A375 (cell line): ENCODE measurements around the gene ASIC5. TPM values are rescaled to one million over a fixed set of nuclear protein-coding genes. Genes with fewer than 3 reads are reported as not detected.

Source experiments
- total RNA-seq: library from RNA; depleted of rRNA; stranded (reverse); fragments of >200 nt; shearing (Covaris generic); gene quantifications from 2 replicates; pipeline ENCODE4 v1.2.3, GENCODE V29; 2014; rRNA removed

Gene ASIC5, protein sequence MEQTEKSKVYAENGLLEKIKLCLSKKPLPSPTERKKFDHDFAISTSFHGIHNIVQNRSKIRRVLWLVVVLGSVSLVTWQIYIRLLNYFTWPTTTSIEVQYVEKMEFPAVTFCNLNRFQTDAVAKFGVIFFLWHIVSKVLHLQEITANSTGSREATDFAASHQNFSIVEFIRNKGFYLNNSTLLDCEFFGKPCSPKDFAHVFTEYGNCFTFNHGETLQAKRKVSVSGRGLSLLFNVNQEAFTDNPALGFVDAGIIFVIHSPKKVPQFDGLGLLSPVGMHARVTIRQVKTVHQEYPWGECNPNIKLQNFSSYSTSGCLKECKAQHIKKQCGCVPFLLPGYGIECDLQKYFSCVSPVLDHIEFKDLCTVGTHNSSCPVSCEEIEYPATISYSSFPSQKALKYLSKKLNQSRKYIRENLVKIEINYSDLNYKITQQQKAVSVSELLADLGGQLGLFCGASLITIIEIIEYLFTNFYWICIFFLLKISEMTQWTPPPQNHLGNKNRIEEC
- total RNA-seq = not detected in 2 replicates

DNA sequence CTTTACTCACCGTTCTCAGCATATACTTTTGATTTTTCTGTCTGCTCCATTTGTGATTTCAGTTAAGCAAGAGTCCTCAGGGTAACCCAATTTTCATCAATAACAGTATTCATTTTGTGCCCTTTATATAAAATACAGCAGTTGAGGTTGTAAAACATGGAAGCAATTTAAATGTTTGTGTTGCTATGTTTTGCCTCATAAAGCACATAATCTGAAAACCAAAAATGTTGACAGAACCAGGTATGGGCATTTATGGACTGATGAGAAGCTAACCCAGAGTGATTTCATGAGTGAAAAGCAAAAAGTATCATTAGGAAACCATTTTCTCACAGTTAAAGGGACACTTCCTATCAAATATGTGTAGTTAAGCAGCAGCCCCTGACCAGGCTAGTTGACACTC is at the start of gene ASIC5:
ASIC5 (minus strand) TSS at position 101 of the 400 bp plus-strand sequence; CDS start at position 50, 51 bp downstream.

DNA sequence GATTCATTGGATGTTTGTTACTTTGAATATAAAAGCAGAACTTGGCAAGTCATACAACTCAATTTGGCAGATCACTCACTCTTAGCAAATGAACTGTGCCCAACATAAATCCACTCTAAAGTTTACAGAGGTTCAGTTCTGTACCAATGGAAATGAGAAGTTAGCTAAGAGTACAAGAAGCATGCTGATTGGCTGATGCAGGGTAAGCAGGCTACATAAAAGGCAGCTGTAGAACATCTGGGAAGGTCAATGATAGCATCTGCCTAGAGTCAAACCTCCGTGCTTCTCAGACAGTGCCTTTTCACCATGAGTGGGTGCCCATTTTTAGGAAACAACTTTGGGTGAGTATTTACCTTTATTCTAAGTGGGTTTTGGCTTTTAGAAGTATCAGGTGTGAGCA is 37.4 kb upstream of the ASIC5 start, which contains the start of gene TDO2:
TDO2 (plus strand) TSS at position 244 of the 400 bp plus-strand sequence; CDS start at position 307, 63 bp downstream.

Other genes with a start within 250 kb of the ASIC5 start
- gene GUCY1A1, start 199.4 kb downstream of the ASIC5 start, total RNA-seq = 0.34 TPM in 1 of 2 replicates, not detected in the other
- not detected in 2 replicates for gene GUCY1B1, start 107.3 kb downstream of the ASIC5 start, total RNA-seq
- gene TDO2, start 37.4 kb upstream of the ASIC5 start, total RNA-seq = 0.41 TPM in 1 of 2 replicates, not detected in the other
- gene CTSO, start 87.6 kb upstream of the ASIC5 start, total RNA-seq = 1.5 and 1.9 TPM in 2 replicates